Testis (tissue), 2 donors: ENCODE measurements around the gene GLOD4.

Experiments used
- CTCF ChIP-seq, 3 experiments: fragments of 450-650 bp in 2 of 3; fragments of 200-600 bp in 1 of 3; sonication (generic) in 1 of 3; IDR thresholded peaks; one replicate each; pipeline ENCODE4 v1.5.1; 2016 to 2019; ENCODE audit warnings: antibody characterized with exemption in 3 of 3, mild to moderate bottlenecking in 2 of 3, moderate library complexity in 1 of 3
- POLR2A ChIP-seq: fragments of 450-650 bp; IDR thresholded peaks from one replicate; pipeline ENCODE4 v1.6.1; 2017; ENCODE audit warnings: antibody characterized with exemption, mild to moderate bottlenecking, moderate library complexity

DNA sequence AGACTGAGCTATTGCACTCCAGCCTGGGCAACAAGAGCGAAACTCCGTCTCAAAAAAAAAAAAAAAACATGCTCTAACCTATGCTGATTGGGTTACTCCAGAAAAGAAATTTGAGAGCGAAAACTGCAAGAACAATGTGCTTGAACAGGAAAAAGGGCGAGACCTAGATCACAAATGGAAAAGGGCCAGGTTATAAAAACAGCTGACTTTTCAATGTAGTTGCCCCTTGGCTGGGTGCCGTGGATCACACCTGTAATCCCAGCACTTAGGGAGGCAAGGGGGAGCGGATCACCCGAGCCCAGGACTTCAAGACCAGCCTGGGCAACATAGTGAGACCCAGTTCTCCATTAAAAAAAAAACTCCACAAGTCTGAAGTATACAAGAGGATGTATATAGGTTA is 48.9 kb upstream of the GLOD4 start:
- TF ChIP-seq POLR2A (no peak), CTCF (IDR thresholded peaks at IDR 0.05) (no peak)
